Astrocyte (in vitro differentiated cells and primary cell): ENCODE results near the gene LPXN.

Experiments
- CTCF ChIP-seq: IDR thresholded peaks from 2 replicates; pipeline ENCODE4 v1.5.1; 2011; ENCODE audit warnings: low read depth, mild to moderate bottlenecking, inconsistent platforms, low read length, moderate library complexity; ENCODE audit not compliant: insufficient read depth
- EZH2 ChIP-seq: IDR thresholded peaks from 2 replicates; pipeline ENCODE4 v1.6.1; 2012; ENCODE audit warnings: mild to moderate bottlenecking, low read length, inconsistent platforms; ENCODE audit not compliant: insufficient read depth

DNA sequence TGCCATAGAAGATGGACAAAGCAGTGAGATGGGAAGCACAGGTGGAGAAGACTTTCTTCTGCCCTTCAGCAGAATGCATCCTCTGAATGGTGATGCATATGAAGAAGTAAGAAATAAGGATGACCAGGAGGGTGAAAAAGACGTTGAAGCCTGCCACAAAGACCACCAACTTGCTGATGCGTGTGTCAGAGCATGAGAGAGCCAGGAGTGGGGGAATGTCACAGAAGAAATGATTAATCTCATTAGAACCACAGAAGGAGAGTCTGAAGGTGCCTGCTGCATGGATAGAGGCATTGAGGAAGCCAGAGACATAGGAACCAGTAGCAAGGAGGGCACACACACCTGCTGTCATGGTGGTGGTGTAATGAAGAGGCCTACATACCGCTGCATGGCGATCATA, 68.3 kb downstream of the LPXN start:
- TF ChIP-seq EZH2, result no peak
- no peak for TF ChIP-seq CTCF
